ENCODE results near the gene PDZD8. TPM values are rescaled to one million over a fixed set of nuclear protein-coding genes. Genes with fewer than 3 reads are reported as not detected.
A peak's percentile ranks its signal among the peaks of the same experiment; 100 is the strongest.

The PDZD8 gene
- polyA plus RNA-seq, 1 experiment = 13.6 TPM

DNA sequence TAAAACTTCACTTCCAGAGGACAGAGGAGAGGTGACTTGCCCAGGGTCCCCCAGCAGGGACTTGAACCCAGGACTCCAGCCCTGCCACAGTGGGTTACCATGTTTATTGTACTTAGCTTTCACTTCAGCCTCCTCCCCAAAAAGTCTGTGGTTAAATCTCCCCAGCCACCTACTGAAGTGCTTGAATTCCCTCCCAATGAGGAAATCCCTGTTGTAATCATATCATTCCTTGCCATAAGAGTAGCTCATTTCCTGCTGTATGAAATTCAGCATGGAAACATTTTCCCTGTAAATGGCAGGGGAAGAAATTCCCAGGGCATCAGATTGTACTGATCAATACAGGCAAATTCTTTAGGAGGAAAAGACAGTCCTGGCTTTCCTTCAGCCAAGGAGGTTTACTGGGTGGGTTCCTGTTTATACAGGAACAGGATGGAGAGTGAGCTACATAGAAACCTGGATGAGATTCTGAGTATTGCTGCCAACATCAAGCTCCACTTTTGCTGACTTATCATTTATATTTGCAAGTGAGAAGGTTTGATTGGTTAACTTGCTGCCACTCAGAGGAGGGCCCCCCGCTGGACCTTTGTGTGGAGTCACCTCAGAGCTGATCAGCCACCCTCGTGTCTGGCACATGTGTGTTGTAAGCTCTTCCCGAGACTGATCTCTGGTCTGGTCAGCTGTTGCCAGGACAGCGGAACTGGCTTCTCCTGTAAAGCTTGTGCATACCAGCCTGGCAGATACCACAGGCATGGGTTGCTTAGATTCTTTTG is 16.4 kb upstream of the PDZD8 start:
- TF ChIP-seq, protein P1, sequence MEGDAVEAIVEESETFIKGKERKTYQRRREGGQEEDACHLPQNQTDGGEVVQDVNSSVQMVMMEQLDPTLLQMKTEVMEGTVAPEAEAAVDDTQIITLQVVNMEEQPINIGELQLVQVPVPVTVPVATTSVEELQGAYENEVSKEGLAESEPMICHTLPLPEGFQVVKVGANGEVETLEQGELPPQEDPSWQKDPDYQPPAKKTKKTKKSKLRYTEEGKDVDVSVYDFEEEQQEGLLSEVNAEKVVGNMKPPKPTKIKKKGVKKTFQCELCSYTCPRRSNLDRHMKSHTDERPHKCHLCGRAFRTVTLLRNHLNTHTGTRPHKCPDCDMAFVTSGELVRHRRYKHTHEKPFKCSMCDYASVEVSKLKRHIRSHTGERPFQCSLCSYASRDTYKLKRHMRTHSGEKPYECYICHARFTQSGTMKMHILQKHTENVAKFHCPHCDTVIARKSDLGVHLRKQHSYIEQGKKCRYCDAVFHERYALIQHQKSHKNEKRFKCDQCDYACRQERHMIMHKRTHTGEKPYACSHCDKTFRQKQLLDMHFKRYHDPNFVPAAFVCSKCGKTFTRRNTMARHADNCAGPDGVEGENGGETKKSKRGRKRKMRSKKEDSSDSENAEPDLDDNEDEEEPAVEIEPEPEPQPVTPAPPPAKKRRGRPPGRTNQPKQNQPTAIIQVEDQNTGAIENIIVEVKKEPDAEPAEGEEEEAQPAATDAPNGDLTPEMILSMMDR (IDR thresholded peaks at IDR 0.05; ENCODE audit: insufficient read depth, low read depth, low read length) = no peak
- Histone ChIP-seq H3K27me3 (ENCODE audit: control insufficient read depth, insufficient read depth, low read length) (peaks cover 6% of the 10 kb centered on the region), H3K4me3 (ENCODE audit: low read depth, low read length) (no peak overlapping the region), H3K36me3 (ENCODE audit: control insufficient read depth, insufficient read depth, low read length) (no peaks in the 10 kb centered on the region)
- no peak for DNase-seq (ENCODE audit: low read depth)
- POLR2A ChIA-PET = no interaction called here
- CTCF ChIA-PET = interaction anchor here (1.5 kb wide), 1 partner anchor 16 kb away, joined by 4 read pairs; no protein-coding TSS in a partner anchor

DNA sequence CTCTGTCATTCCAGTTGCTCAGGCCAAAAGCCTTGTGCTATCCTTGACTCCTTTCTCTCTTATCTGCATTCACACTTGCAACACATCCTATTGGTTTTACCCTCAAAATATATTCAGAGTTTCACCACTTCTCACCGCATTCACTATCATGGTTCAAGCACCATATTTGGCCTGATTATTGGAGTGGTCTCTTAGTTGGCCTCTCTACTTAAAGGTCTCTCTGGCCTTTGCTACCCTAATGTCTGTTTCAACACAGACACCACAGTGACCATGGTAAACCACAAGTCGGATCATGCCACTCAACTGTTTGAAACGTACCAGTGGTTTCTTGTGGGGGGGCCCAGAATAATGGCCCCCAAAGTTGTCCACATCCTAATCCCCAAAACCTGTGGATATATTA is 15.2 kb upstream of the PDZD8 start:
- POLR2A ChIA-PET = no interaction called here
- CTCF ChIA-PET = no interaction called here
- Histone ChIP-seq H3K27me3 (ENCODE audit: control insufficient read depth, insufficient read depth, low read length) (peaks cover 6% of the 10 kb centered on the region), H3K4me3 (ENCODE audit: low read depth, low read length) (no peak overlapping the region), H3K36me3 (ENCODE audit: control insufficient read depth, insufficient read depth, low read length) (no peaks in the 10 kb centered on the region)
- no peak for DNase-seq (ENCODE audit: low read depth)
- TF ChIP-seq, protein P1 (IDR thresholded peaks at IDR 0.05; ENCODE audit: insufficient read depth, low read depth, low read length) = no peak

DNA sequence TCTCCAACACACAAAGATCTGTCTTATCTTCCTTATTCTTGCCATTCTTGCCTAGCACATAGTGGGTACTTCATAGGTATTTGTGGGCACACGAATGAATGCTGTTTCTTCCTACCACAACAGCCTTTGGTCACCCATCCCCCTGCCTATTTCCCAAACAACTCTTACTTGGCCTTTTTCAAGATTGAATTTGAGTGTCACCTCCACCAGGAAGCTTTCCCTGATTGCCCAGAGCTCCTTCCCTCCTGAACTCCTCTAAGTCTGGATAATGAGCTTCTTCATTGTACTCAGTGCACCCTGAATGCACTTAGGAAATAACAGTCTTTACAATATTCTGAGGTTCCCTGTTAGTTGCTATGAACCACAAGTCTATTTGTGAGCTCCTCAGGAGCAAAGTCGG is 11.6 kb upstream of the PDZD8 start:
- TF ChIP-seq, protein P1 (IDR thresholded peaks at IDR 0.05; ENCODE audit: insufficient read depth, low read depth, low read length) = no peak
- POLR2A ChIA-PET = no interaction called here
- CTCF ChIA-PET = no interaction called here

GRCh38 chr10:117382861-117383260 is 7.6 kb upstream of the PDZD8 start:
- no peaks in the 10 kb centered on the region for H3K36me3 ChIP-seq (ENCODE audit: control insufficient read depth, insufficient read depth, low read length)
- H3K4me3 ChIP-seq (ENCODE audit: low read depth, low read length) = no peak overlapping the region
- DNase-seq (ENCODE audit: low read depth) = no peak
- TF ChIP-seq, protein P1 (IDR thresholded peaks at IDR 0.05; ENCODE audit: insufficient read depth, low read depth, low read length) = no peak
- H3K27me3 ChIP-seq (ENCODE audit: control insufficient read depth, insufficient read depth, low read length) = peaks cover 13% of the 10 kb centered on the region
- ChIA-PET CTCF (interaction anchor here (1.3 kb wide), 1 partner anchor 12 kb away, joined by 4 read pairs; no protein-coding TSS in a partner anchor), POLR2A (no interaction called here)

More for the DNA sequence above, 11.6 kb upstream of the PDZD8 start:
- DNase-seq (ENCODE audit: low read depth) = no peak
- Histone ChIP-seq H3K27me3 (ENCODE audit: control insufficient read depth, insufficient read depth, low read length) (peaks cover 10% of the 10 kb centered on the region), H3K4me3 (ENCODE audit: low read depth, low read length) (no peak overlapping the region), H3K36me3 (ENCODE audit: control insufficient read depth, insufficient read depth, low read length) (no peaks in the 10 kb centered on the region)

DNA sequence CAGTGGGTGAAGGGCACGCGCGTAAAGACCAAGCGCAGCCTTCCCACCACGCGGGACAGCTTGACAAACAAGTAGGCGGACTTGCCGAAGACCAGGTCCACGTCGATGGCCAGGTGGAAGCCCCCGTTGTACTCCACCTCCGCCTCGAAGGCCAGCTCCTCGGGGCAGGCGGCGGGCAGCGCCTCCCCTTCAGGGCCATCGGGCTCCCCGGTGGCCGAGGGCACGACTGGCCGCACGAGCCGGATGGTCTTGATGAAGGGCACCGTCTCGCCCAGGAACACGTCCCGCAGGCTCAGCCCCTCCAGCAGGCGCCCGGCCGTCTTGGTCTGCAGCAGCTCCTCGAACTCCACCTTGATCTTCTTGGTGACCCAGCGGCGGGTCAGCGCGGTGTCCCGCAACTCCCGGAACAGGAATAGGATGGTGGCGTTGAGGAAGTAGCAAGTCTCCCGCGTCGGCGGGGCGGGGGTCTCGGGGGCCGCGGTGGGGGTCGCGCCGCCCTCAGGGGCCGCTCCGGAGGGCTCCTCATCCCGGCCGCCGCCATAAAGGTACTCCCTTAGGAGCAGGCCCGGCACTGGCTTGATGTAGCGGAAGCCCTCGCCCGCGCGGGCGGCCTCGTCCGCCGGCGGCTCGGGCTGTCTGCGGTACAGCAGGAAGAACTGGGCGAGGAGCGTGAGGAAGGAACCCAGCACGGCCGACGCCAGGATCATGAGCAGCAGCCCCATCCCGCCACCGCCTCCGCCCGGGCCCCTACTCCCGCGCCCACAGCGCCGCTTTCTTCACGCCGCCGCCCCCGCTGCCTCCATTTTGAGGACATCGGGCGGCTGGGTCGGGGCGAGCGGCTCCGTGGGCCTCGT is 507 bp downstream of the PDZD8 start:
- Histone ChIP-seq H3K36me3 (ENCODE audit: control insufficient read depth, insufficient read depth, low read length) (no peaks in the 10 kb centered on the region), H3K4me3 (ENCODE audit: low read depth, low read length) (peak overlapping the region; percentile 90), H3K27me3 (ENCODE audit: control insufficient read depth, insufficient read depth, low read length) (peaks cover 3% of the 10 kb centered on the region)
- no peak for DNase-seq (ENCODE audit: low read depth)
- TF ChIP-seq, protein P1 (IDR thresholded peaks at IDR 0.05; ENCODE audit: insufficient read depth, low read depth, low read length) = no peak
- ChIA-PET CTCF (interaction anchor here (0.7 to 1.9 kb wide), 2 partner anchors 64 to 158 kb away, joined by 3 to 8 read pairs; no protein-coding TSS in a partner anchor), POLR2A (no interaction called here)
